ENCODE data around the gene PKN3. TPM values are rescaled to one million over a fixed set of nuclear protein-coding genes. Genes with fewer than 3 reads are reported as not detected.

PKN3 gene
- total RNA-seq, 6 donors from 2014 or later: 4.8 to 38.8 (median 14.0) TPM

- Histone ChIP-seq H3K27me3 (no peaks in the 10 kb centered on the region), H3K27ac (no peak overlapping the region), H3K9me3 (no peaks in the 10 kb centered on the region), H3K36me3 (peaks cover 0 to 30% (median 17%) of the 10 kb centered on the region in 4 donors), H3K4me3 (no peak overlapping the region), H3K4me1 (peaks cover 9 to 16% (median 12%) of the 10 kb centered on the region in 4 donors)
- WGBS, 2 donors: 80 to 84% methylated on average over 7 of the region's 7 CpGs
- no peak for TF ChIP-seq POLR2A (IDR thresholded peaks at IDR 0.05)
- ATAC-seq (ENCODE audit: low FRiP score in 2 of 2) (no peak), DNase-seq (no peak)
Observed at GRCh38 chr9:128728298-128728697, 26.0 kb downstream of the PKN3 start.

GRCh38 chr9:128729302-128729701 is 27.0 kb downstream of the PKN3 start:
- H3K27me3 ChIP-seq: no peaks in the 10 kb centered on the region
- WGBS, 2 donors: 84 to 86% methylated on average over 5 of the region's 5 CpGs
- TF ChIP-seq POLR2AphosphoS5 (IDR thresholded peaks at IDR 0.05) (no peak), CTCF (IDR thresholded peaks at IDR 0.05) (no peak), EP300 (IDR thresholded peaks at IDR 0.05) (no peak), POLR2A (IDR thresholded peaks at IDR 0.05) (no peak)
- peaks cover 0 to 31% (median 17%) of the 10 kb centered on the region in 4 donors for H3K36me3 ChIP-seq
- no peak overlapping the region for H3K4me3 ChIP-seq
- no peak for DNase-seq
- peaks cover 5 to 13% (median 9%) of the 10 kb centered on the region in 4 donors for H3K4me1 ChIP-seq
- no peak overlapping the region for H3K27ac ChIP-seq
- no peak for ATAC-seq (ENCODE audit: low FRiP score in 2 of 2)
- H3K9me3 ChIP-seq: no peaks in the 10 kb centered on the region

- WGBS, 2 donors: 93 to 96% methylated on average over 18 to 27 of the region's 27 CpGs
- ATAC-seq (ENCODE audit: low FRiP score in 2 of 2) (peak in 1 of 2 donors; percentile 3), DNase-seq (no peak)
- Histone ChIP-seq H3K27ac (no peak overlapping the region), H3K4me1 (peaks cover 0 to 6% (median 3%) of the 10 kb centered on the region in 4 donors), H3K36me3 (peaks cover 0 to 38% (median 22%) of the 10 kb centered on the region in 4 donors), H3K4me3 (no peak overlapping the region), H3K27me3 (no peaks in the 10 kb centered on the region), H3K9me3 (no peaks in the 10 kb centered on the region)
- TF ChIP-seq POLR2AphosphoS5 (IDR thresholded peaks at IDR 0.05) (no peak), EP300 (IDR thresholded peaks at IDR 0.05) (no peak), POLR2A (IDR thresholded peaks at IDR 0.05) (no peak), CTCF (IDR thresholded peaks at IDR 0.05) (no peak)
Observed at GRCh38 chr9:128729766-128730517, 27.6 kb downstream of the PKN3 start.

GRCh38 chr9:128731093-128731492 is 28.8 kb downstream of the PKN3 start:
- ATAC-seq (ENCODE audit: low FRiP score in 2 of 2): no peak
- 84 to 93% methylated on average over 11 to 13 of the region's 13 CpGs for WGBS, 2 donors
- H3K9me3 ChIP-seq: no peaks in the 10 kb centered on the region
- H3K4me1 ChIP-seq: peaks cover 0 to 4% (median 2%) of the 10 kb centered on the region in 4 donors
- no peak overlapping the region for H3K27ac ChIP-seq
- TF ChIP-seq EP300 (IDR thresholded peaks at IDR 0.05) (no peak), CTCF (IDR thresholded peaks at IDR 0.05) (no peak)
- peaks cover 0 to 44% (median 26%) of the 10 kb centered on the region in 4 donors for H3K36me3 ChIP-seq
- no peak overlapping the region for H3K4me3 ChIP-seq
- no peaks in the 10 kb centered on the region for H3K27me3 ChIP-seq
- DNase-seq: no peak

GRCh38 chr9:128731691-128732090 is 29.4 kb downstream of the PKN3 start:
- no peaks in the 10 kb centered on the region for H3K27me3 ChIP-seq
- H3K27ac ChIP-seq: no peak overlapping the region
- TF ChIP-seq EP300 (IDR thresholded peaks at IDR 0.05) (no peak), POLR2AphosphoS5 (IDR thresholded peaks at IDR 0.05) (no peak), POLR2A (IDR thresholded peaks at IDR 0.05) (no peak), CTCF (IDR thresholded peaks at IDR 0.05) (no peak)
- H3K4me1 ChIP-seq: peaks cover 0 to 4% (median 2%) of the 10 kb centered on the region in 4 donors
- H3K9me3 ChIP-seq: no peaks in the 10 kb centered on the region
- H3K36me3 ChIP-seq: peaks cover 0 to 50% (median 27%) of the 10 kb centered on the region in 4 donors
- no peak overlapping the region for H3K4me3 ChIP-seq
- DNase-seq: no peak
- no peak for ATAC-seq (ENCODE audit: low FRiP score in 2 of 2)
- 71 to 84% methylated on average over 2 to 9 of the region's 9 CpGs for WGBS, 2 donors

All from upper lobe of left lung (tissue), 6 donors.